GM18909 (cell line): ENCODE measurements around the gene MAFG.

Experiments used
- ATAC-seq: cut with Tn5 transposase; IDR thresholded peaks from one replicate; pipeline ENCODE4 v1.9.1; 2021; ENCODE audit warnings: mild to moderate bottlenecking; ENCODE audit not compliant: unreplicated experiment, poor library complexity

The MAFG gene

GRCh38 chr17:81901167-81902022 is 26.1 kb downstream of the MAFG start:
- no peak for ATAC-seq

GRCh38 chr17:81900181-81900820 is 27.2 kb downstream of the MAFG start:
- no peak for ATAC-seq

- no peak for ATAC-seq
These were observed 27.9 kb downstream of the MAFG start for GRCh38 chr17:81899514-81900166.

- no peak for ATAC-seq
These were observed 28.6 kb downstream of the MAFG start for GRCh38 chr17:81898885-81899284.

GRCh38 chr17:81898029-81898866 is 29.3 kb downstream of the MAFG start:
- ATAC-seq = no peak

GRCh38 chr17:81895400-81895799 is 32.1 kb downstream of the MAFG start:
- no peak for ATAC-seq

- ATAC-seq = no peak
These were observed 36.3 kb downstream of the MAFG start for GRCh38 chr17:81891303-81891552.

- ATAC-seq = no peak
These were observed 36.9 kb downstream of the MAFG start for GRCh38 chr17:81890447-81891302.

- ATAC-seq = no peak
These were observed 37.9 kb downstream of the MAFG start for GRCh38 chr17:81889602-81890001.

- no peak for ATAC-seq
These were observed 38.4 kb downstream of the MAFG start for GRCh38 chr17:81888988-81889595.

- ATAC-seq = no peak
These were observed 39.2 kb downstream of the MAFG start for GRCh38 chr17:81888105-81888987.

GRCh38 chr17:81885869-81886548 is 41.5 kb downstream of the MAFG start:
- ATAC-seq = no peak

- ATAC-seq = no peak
These were observed 42.1 kb downstream of the MAFG start for GRCh38 chr17:81885454-81885853.

- no peak for ATAC-seq
These were observed 42.6 kb downstream of the MAFG start for GRCh38 chr17:81884968-81885367.

GRCh38 chr17:81884520-81884919 is 43.0 kb downstream of the MAFG start:
- ATAC-seq = no peak

- ATAC-seq = no peak
These were observed 48.4 kb downstream of the MAFG start for GRCh38 chr17:81879121-81879520.

- ATAC-seq = no peak
These were observed 49.2 kb downstream of the MAFG start for GRCh38 chr17:81878294-81878693.

- no peak for ATAC-seq
These were observed 50.0 kb downstream of the MAFG start for GRCh38 chr17:81877569-81877968.
